Activated CD4-positive, alpha-beta memory T cell treated with anti-CD3 and anti-CD28 coated beads for 36 hours (primary cell): Measurements from ENCODE around the gene SBDS. TPM values are rescaled to one million over a fixed set of nuclear protein-coding genes. Genes with fewer than 3 reads are reported as not detected.
"Not testable (repeated sequence)": the region's sequence is repeated elsewhere in the genome, so short reads cannot be mapped to it uniquely, and the experiment has no call there.

Experiments
- CTCF ChIA-PET: fragments of 350-600 bp; sonication (Branson Sonifier 250); formaldehyde crosslinking; loops from one replicate; lab custom pipeline; 2021; ENCODE audit warnings: antibody characterized with exemption, inconsistent platforms; lab: Charles Lee
- POLR2A ChIA-PET: fragments of 350-600 bp; sonication (Branson Sonifier 250); formaldehyde crosslinking; loops from one replicate; lab custom pipeline; 2021; ENCODE audit warnings: antibody characterized with exemption; lab: Charles Lee
- DNase-seq: peaks from one replicate; pipeline ENCODE4 v3.0.0-alpha.2; 2020
- H3K27ac Mint-ChIP-seq: one replicate; pipeline ENCODE4 v1.8.0; 2021; ENCODE audit warnings: mixed read lengths
- H3K27me3 Mint-ChIP-seq: one replicate; pipeline ENCODE4 v1.8.0; 2021; ENCODE audit warnings: mixed read lengths
- H3K36me3 Mint-ChIP-seq: one replicate; pipeline ENCODE4 v1.8.0; 2021; ENCODE audit warnings: mixed read lengths
- H3K4me1 Mint-ChIP-seq: one replicate; pipeline ENCODE4 v1.8.0; 2021; ENCODE audit warnings: low read depth, mixed read lengths
- H3K4me3 Mint-ChIP-seq: one replicate; pipeline ENCODE4 v1.8.0; 2021; ENCODE audit warnings: mild to moderate bottlenecking, mixed read lengths
- H3K9me3 Mint-ChIP-seq: one replicate; pipeline ENCODE4 v1.8.0; 2021; ENCODE audit warnings: mixed read lengths
- intact Hi-C: fragments of 100-400 bp; cut with micrococcal nuclease; formaldehyde crosslinking; loops from one replicate; pipeline ENCODE4 v1.15.1; 2023
- total RNA-seq, 2 experiments: library from RNA; stranded (reverse); gene quantifications; one replicate each; pipeline ENCODE4 v1.2.3, GENCODE V29; 2021

The SBDS gene
- 10 to 100 TPM; 55.7 to 58.3 TPM for total RNA-seq

GRCh38 chr7:66995050-66995776, at the start of gene SBDS:
TSS of gene SBDS (minus strand) at chr7:66995586. CDS start at chr7:66995417, 169 bp downstream.
- not testable (repeated sequence) for H3K27me3 Mint-ChIP-seq, H3K9me3 Mint-ChIP-seq
- Mint-ChIP-seq H3K4me3 (peak within 1 kb of the TSS; percentile 95), H3K27ac (peak within 1 kb of the TSS; percentile 99), H3K4me1 (peaks cover 26% of the 10 kb centered on the region), H3K36me3 (peaks cover 27% of the 10 kb centered on the region)
- ChIA-PET CTCF (interaction anchor here (0.6 to 1.5 kb wide), 4 partner anchors 123 to 1014 kb away, joined by 3 to 10 read pairs (median 4); no protein-coding TSS in a partner anchor), POLR2A (interaction anchor here (0.5 to 3.3 kb wide), 5 partner anchors 24 to 307 kb away, joined by 3 to 17 read pairs (median 4); partner anchors contain the start of gene TMEM248)
- peak; percentile 97 for DNase-seq
- intact Hi-C loops = loop anchor here (1.0 to 10.0 kb wide), 5 partner anchors 74 to 1123 kb away; partner anchors contain the start of genes KCTD7, TMEM248 and VKORC1L1

- H3K27me3 Mint-ChIP-seq, DNase-seq, H3K9me3 Mint-ChIP-seq, CTCF ChIA-PET, H3K4me1 Mint-ChIP-seq, H3K4me3 Mint-ChIP-seq, POLR2A ChIA-PET, H3K36me3 Mint-ChIP-seq, H3K27ac Mint-ChIP-seq, intact Hi-C loops: not testable (repeated sequence)
Measured at GRCh38 chr7:67043559-67043930, 48.2 kb upstream of the SBDS start.

- intact Hi-C loops, H3K36me3 Mint-ChIP-seq, H3K4me3 Mint-ChIP-seq, DNase-seq, H3K4me1 Mint-ChIP-seq, H3K9me3 Mint-ChIP-seq, POLR2A ChIA-PET, H3K27ac Mint-ChIP-seq, H3K27me3 Mint-ChIP-seq, CTCF ChIA-PET: not testable (repeated sequence)
Measured at GRCh38 chr7:67042781-67043558, 47.6 kb upstream of the SBDS start.

GRCh38 chr7:67040832-67041231, 45.4 kb upstream of the SBDS start:
- H3K4me3 Mint-ChIP-seq, DNase-seq, H3K36me3 Mint-ChIP-seq, H3K27ac Mint-ChIP-seq, intact Hi-C loops, H3K9me3 Mint-ChIP-seq, H3K27me3 Mint-ChIP-seq, POLR2A ChIA-PET, H3K4me1 Mint-ChIP-seq: not testable (repeated sequence)
- CTCF ChIA-PET = interaction anchor here (0.6 to 1.2 kb wide), 4 partner anchors 12 to 1001 kb away, joined by 3 to 6 read pairs (median 4); no protein-coding TSS in a partner anchor

GRCh38 chr7:67036432-67037395, 41.3 kb upstream of the SBDS start:
- DNase-seq, H3K27ac Mint-ChIP-seq, CTCF ChIA-PET, H3K4me1 Mint-ChIP-seq, POLR2A ChIA-PET, H3K9me3 Mint-ChIP-seq, H3K27me3 Mint-ChIP-seq, H3K4me3 Mint-ChIP-seq, intact Hi-C loops: not testable (repeated sequence)
- H3K36me3 Mint-ChIP-seq = peaks cover 19% of the 10 kb centered on the region

GRCh38 chr7:67033251-67033650, 37.9 kb upstream of the SBDS start:
- no peaks in the 10 kb centered on the region for H3K27me3 Mint-ChIP-seq
- H3K9me3 Mint-ChIP-seq = peaks cover 12% of the 10 kb centered on the region
- POLR2A ChIA-PET = no interaction called here
- intact Hi-C loops = no loop called here
- H3K4me3 Mint-ChIP-seq = no peak overlapping the region
- peaks cover 31% of the 10 kb centered on the region for H3K36me3 Mint-ChIP-seq
- DNase-seq = no peak
- no peak overlapping the region for H3K27ac Mint-ChIP-seq
- H3K4me1 Mint-ChIP-seq = peaks cover 2% of the 10 kb centered on the region
- CTCF ChIA-PET = no interaction called here

GRCh38 chr7:67031685-67032084, 36.3 kb upstream of the SBDS start:
- intact Hi-C loops, CTCF ChIA-PET, DNase-seq, H3K4me3 Mint-ChIP-seq, H3K4me1 Mint-ChIP-seq, POLR2A ChIA-PET, H3K27me3 Mint-ChIP-seq, H3K27ac Mint-ChIP-seq: not testable (repeated sequence)
- Mint-ChIP-seq H3K9me3 (peaks cover 12% of the 10 kb centered on the region), H3K36me3 (peaks cover 32% of the 10 kb centered on the region)

- DNase-seq, CTCF ChIA-PET, H3K9me3 Mint-ChIP-seq, intact Hi-C loops, H3K27ac Mint-ChIP-seq, H3K27me3 Mint-ChIP-seq, H3K4me1 Mint-ChIP-seq, H3K4me3 Mint-ChIP-seq: not testable (repeated sequence)
- POLR2A ChIA-PET = interaction anchor here (0.6 kb wide), 1 partner anchor 14 kb away, joined by 3 read pairs; no protein-coding TSS in a partner anchor
- H3K36me3 Mint-ChIP-seq = peaks cover 38% of the 10 kb centered on the region
Measured at GRCh38 chr7:67025459-67025858, 30.1 kb upstream of the SBDS start.

GRCh38 chr7:67022511-67022910, 27.1 kb upstream of the SBDS start:
- no peaks in the 10 kb centered on the region for H3K9me3 Mint-ChIP-seq
- CTCF ChIA-PET = no interaction called here
- peaks cover 49% of the 10 kb centered on the region for H3K36me3 Mint-ChIP-seq

GRCh38 chr7:67021260-67021659, 25.9 kb upstream of the SBDS start:
- H3K4me3 Mint-ChIP-seq = no peak overlapping the region
- H3K36me3 Mint-ChIP-seq = peaks cover 50% of the 10 kb centered on the region
- H3K4me1 Mint-ChIP-seq = peaks cover 9% of the 10 kb centered on the region
- intact Hi-C loops = no loop called here
- no peak for DNase-seq
- no peaks in the 10 kb centered on the region for H3K9me3 Mint-ChIP-seq
- no peak overlapping the region for H3K27ac Mint-ChIP-seq
- ChIA-PET CTCF (no interaction called here), POLR2A (no interaction called here)
- no peaks in the 10 kb centered on the region for H3K27me3 Mint-ChIP-seq

More at GRCh38 chr7:67022511-67022910, 27.1 kb upstream of the SBDS start:
- Mint-ChIP-seq H3K4me3 (no peak overlapping the region), H3K4me1 (peaks cover 9% of the 10 kb centered on the region), H3K27me3 (no peaks in the 10 kb centered on the region), H3K27ac (no peak overlapping the region)
- no peak for DNase-seq
- intact Hi-C loops = no loop called here
- POLR2A ChIA-PET = no interaction called here

- Mint-ChIP-seq H3K4me3 (no peak overlapping the region), H3K36me3 (peaks cover 52% of the 10 kb centered on the region), H3K27me3 (no peaks in the 10 kb centered on the region), H3K27ac (peak overlapping the region; percentile 33), H3K4me1 (peaks cover 9% of the 10 kb centered on the region), H3K9me3 (no peaks in the 10 kb centered on the region)
- ChIA-PET CTCF (interaction anchor here (1.6 kb wide), 1 partner anchor 21 kb away, joined by 3 read pairs; no protein-coding TSS in a partner anchor), POLR2A (interaction anchor here (1.0 to 1.1 kb wide), 2 partner anchors 13 to 24 kb away, joined by 3 read pairs; no protein-coding TSS in a partner anchor)
- peak; percentile 26 for DNase-seq
- intact Hi-C loops = no loop called here
Measured at GRCh38 chr7:67019562-67020390, 24.4 kb upstream of the SBDS start.
